ENCODE data around the gene CLDN20. TPM values are rescaled to one million over a fixed set of nuclear protein-coding genes. Genes with fewer than 3 reads are reported as not detected.

The CLDN20 gene
- total RNA-seq, 1 donor from 2014 or later: not detected

GRCh38 chr6:155301867-155302266 is 38.1 kb downstream of the CLDN20 start:
- intact Hi-C loops (cut with micrococcal nuclease): no loop called here
- Histone ChIP-seq H3K4me1 (peaks cover 14% of the 10 kb centered on the region), H3K27ac (replicated peaks) (no peak overlapping the region), H3K4me3 (no peak overlapping the region), H3K36me3 (peaks cover 26% of the 10 kb centered on the region), H3K9me3 (replicated peaks) (no peaks in the 10 kb centered on the region), H3K27me3 (ENCODE audit: low read depth) (no peaks in the 10 kb centered on the region)
- no peak for DNase-seq
- no peak for TF ChIP-seq CTCF (IDR thresholded peaks at IDR 0.05; ENCODE audit: borderline replicate concordance)

GRCh38 chr6:155303361-155303870 is 39.6 kb downstream of the CLDN20 start:
- Histone ChIP-seq H3K9me3 (replicated peaks) (no peaks in the 10 kb centered on the region), H3K4me1 (peaks cover 14% of the 10 kb centered on the region), H3K27me3 (ENCODE audit: low read depth) (no peaks in the 10 kb centered on the region), H3K27ac (replicated peaks) (no peak overlapping the region), H3K36me3 (peaks cover 24% of the 10 kb centered on the region), H3K4me3 (no peak overlapping the region)
- no peak for TF ChIP-seq CTCF (IDR thresholded peaks at IDR 0.05; ENCODE audit: borderline replicate concordance)
- intact Hi-C loops (cut with micrococcal nuclease): no loop called here
- no peak for DNase-seq

DNA sequence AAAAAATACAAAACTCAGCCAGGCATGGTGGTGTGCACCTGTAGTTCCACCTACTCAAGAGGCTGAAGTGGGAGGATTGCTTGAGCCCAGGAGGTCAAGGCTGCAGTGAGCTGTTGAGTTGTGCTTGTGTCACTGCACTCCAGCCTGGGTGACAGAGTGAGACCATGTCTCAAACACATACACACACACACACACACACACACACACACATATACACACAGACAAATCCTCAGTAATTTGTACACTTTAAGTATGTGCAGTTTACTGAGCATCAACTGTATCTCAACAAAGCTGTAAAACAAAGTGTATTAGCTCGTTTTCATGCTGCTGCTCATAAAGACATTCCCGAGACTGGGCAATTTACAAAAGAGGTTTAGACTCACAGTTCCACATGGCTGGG is 43.1 kb downstream of the CLDN20 start:
- no peak overlapping the region for H3K27ac ChIP-seq (replicated peaks)
- intact Hi-C loops (cut with micrococcal nuclease): no loop called here
- H3K9me3 ChIP-seq (replicated peaks): no peaks in the 10 kb centered on the region
- no peak for DNase-seq
- H3K4me1 ChIP-seq: peaks cover 20% of the 10 kb centered on the region
- no peaks in the 10 kb centered on the region for H3K27me3 ChIP-seq (ENCODE audit: low read depth)
- no peak overlapping the region for H3K4me3 ChIP-seq
- TF ChIP-seq CTCF (IDR thresholded peaks at IDR 0.05; ENCODE audit: borderline replicate concordance): no peak
- H3K36me3 ChIP-seq: peaks cover 21% of the 10 kb centered on the region

- Histone ChIP-seq H3K27me3 (ENCODE audit: low read depth) (no peaks in the 10 kb centered on the region), H3K9me3 (replicated peaks) (no peaks in the 10 kb centered on the region), H3K4me3 (no peak overlapping the region), H3K36me3 (peaks cover 21% of the 10 kb centered on the region), H3K4me1 (peaks cover 29% of the 10 kb centered on the region), H3K27ac (replicated peaks) (no peak overlapping the region)
- intact Hi-C loops (cut with micrococcal nuclease): no loop called here
- DNase-seq: no peak
- no peak for TF ChIP-seq CTCF (IDR thresholded peaks at IDR 0.05; ENCODE audit: borderline replicate concordance)
These were observed 45.3 kb downstream of the CLDN20 start for GRCh38 chr6:155309150-155309549.

GRCh38 chr6:155310596-155310995 is 46.8 kb downstream of the CLDN20 start:
- no peaks in the 10 kb centered on the region for H3K9me3 ChIP-seq (replicated peaks)
- no peak for TF ChIP-seq CTCF (IDR thresholded peaks at IDR 0.05; ENCODE audit: borderline replicate concordance)
- H3K36me3 ChIP-seq: peaks cover 21% of the 10 kb centered on the region
- H3K27me3 ChIP-seq (ENCODE audit: low read depth): no peaks in the 10 kb centered on the region
- H3K4me3 ChIP-seq: no peak overlapping the region
- H3K27ac ChIP-seq (replicated peaks): no peak overlapping the region
- DNase-seq: no peak
- intact Hi-C loops (cut with micrococcal nuclease): no loop called here
- peaks cover 40% of the 10 kb centered on the region for H3K4me1 ChIP-seq
